ENCODE measurements around the gene MAML3.
"Not testable (repeated sequence)": the region's sequence is repeated elsewhere in the genome, so short reads cannot be mapped to it uniquely, and the experiment has no call there.

Gene MAML3

GRCh38 chr4:139956507-139957017 lies 197.4 kb downstream of the MAML3 start:
- no peak for DNase-seq

GRCh38 chr4:139955600-139955999 lies 198.4 kb downstream of the MAML3 start:
- DNase-seq: no peak

- DNase-seq: no peak
These were observed 199.5 kb downstream of the MAML3 start for GRCh38 chr4:139954512-139954911.

- DNase-seq: no peak
These were observed 203.0 kb downstream of the MAML3 start for GRCh38 chr4:139951021-139951420.

GRCh38 chr4:139950568-139950967 lies 203.4 kb downstream of the MAML3 start:
- no peak for DNase-seq

- DNase-seq: not testable (repeated sequence)
These were observed 209.1 kb downstream of the MAML3 start for GRCh38 chr4:139944916-139945315.

- DNase-seq: no peak
These were observed 210.7 kb downstream of the MAML3 start for GRCh38 chr4:139943277-139943676.

GRCh38 chr4:139942241-139942640 lies 211.7 kb downstream of the MAML3 start:
- no peak for DNase-seq

GRCh38 chr4:139940600-139940999 lies 213.4 kb downstream of the MAML3 start:
- DNase-seq: no peak

GRCh38 chr4:139938414-139938813 lies 215.6 kb downstream of the MAML3 start:
- no peak for DNase-seq

GRCh38 chr4:139935911-139936310 lies 218.1 kb downstream of the MAML3 start:
- no peak for DNase-seq

GRCh38 chr4:139934708-139935195 lies 219.2 kb downstream of the MAML3 start:
- no peak for DNase-seq

GRCh38 chr4:139934057-139934707 lies 219.8 kb downstream of the MAML3 start:
- no peak for DNase-seq

GRCh38 chr4:139933541-139933940 lies 220.4 kb downstream of the MAML3 start:
- no peak for DNase-seq

GRCh38 chr4:139933104-139933503 lies 220.9 kb downstream of the MAML3 start:
- DNase-seq: no peak

GRCh38 chr4:139924782-139925181 lies 229.2 kb downstream of the MAML3 start:
- DNase-seq: no peak

GRCh38 chr4:139922406-139923024 lies 231.5 kb downstream of the MAML3 start:
- no peak for DNase-seq

GRCh38 chr4:139921429-139922184 lies 232.4 kb downstream of the MAML3 start:
- no peak for DNase-seq

GRCh38 chr4:139920486-139921002 lies 233.4 kb downstream of the MAML3 start:
- DNase-seq: no peak

GRCh38 chr4:139919521-139919920 lies 234.5 kb downstream of the MAML3 start:
- no peak for DNase-seq

GRCh38 chr4:139919004-139919403 lies 235.0 kb downstream of the MAML3 start:
- DNase-seq: no peak

- DNase-seq: no peak
These were observed 235.4 kb downstream of the MAML3 start for GRCh38 chr4:139918591-139918990.

GRCh38 chr4:139917896-139918295 lies 236.1 kb downstream of the MAML3 start:
- DNase-seq: no peak

Data from NCI-H1048 (cell line).